Measurements from ENCODE around the gene SERPINB2.

DNA sequence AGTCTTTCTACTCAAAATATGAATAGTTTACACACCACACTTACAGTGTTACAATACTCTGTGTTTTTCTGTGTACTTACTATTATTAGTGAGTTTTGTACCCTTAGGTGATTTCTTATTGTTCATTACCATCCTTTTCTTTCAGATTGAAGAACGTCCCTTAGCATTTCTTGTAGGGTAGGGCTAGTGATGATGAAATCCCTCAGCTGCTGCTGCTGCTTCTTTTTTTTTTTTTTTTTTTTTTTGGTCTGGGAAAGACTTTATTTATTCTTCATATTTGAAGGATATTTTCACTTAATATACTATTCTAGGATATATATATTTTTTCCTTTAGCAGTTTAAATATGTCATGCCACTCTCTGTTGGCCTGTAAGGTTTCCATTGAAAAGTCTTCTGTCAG lies 29.0 kb upstream of the SERPINB2 start:
- TF ChIP-seq, protein P1, sequence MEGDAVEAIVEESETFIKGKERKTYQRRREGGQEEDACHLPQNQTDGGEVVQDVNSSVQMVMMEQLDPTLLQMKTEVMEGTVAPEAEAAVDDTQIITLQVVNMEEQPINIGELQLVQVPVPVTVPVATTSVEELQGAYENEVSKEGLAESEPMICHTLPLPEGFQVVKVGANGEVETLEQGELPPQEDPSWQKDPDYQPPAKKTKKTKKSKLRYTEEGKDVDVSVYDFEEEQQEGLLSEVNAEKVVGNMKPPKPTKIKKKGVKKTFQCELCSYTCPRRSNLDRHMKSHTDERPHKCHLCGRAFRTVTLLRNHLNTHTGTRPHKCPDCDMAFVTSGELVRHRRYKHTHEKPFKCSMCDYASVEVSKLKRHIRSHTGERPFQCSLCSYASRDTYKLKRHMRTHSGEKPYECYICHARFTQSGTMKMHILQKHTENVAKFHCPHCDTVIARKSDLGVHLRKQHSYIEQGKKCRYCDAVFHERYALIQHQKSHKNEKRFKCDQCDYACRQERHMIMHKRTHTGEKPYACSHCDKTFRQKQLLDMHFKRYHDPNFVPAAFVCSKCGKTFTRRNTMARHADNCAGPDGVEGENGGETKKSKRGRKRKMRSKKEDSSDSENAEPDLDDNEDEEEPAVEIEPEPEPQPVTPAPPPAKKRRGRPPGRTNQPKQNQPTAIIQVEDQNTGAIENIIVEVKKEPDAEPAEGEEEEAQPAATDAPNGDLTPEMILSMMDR (conservative IDR thresholded peaks at IDR 0.05; ENCODE audit: low read depth, low read length): no peak
- TF ChIP-seq EZH2 (IDR thresholded peaks at IDR 0.05; ENCODE audit: low read length, unreplicated experiment) (no peak), EZH2phosphoT487 (IDR thresholded peaks at IDR 0.05; ENCODE audit: borderline replicate concordance, low read length) (no peak)

Measured in PC-3 (cell line).